Testis (tissue), 2 donors: ENCODE results near the gene CIB4.

Experiments
- POLR2A ChIP-seq: fragments of 450-650 bp; IDR thresholded peaks from one replicate; pipeline ENCODE4 v1.6.1; 2017; ENCODE audit warnings: antibody characterized with exemption, mild to moderate bottlenecking, moderate library complexity
- TF ChIP-seq, protein P1 (sequence below), 3 experiments: fragments of 450-650 bp in 2 of 3; fragments of 200-600 bp in 1 of 3; sonication (generic) in 1 of 3; IDR thresholded peaks; one replicate each; pipeline ENCODE4 v1.5.1; 2016 to 2019; ENCODE audit warnings: antibody characterized with exemption in 3 of 3, mild to moderate bottlenecking in 2 of 3, moderate library complexity in 1 of 3

- no peak for TF ChIP-seq POLR2A
- TF ChIP-seq, protein P1, sequence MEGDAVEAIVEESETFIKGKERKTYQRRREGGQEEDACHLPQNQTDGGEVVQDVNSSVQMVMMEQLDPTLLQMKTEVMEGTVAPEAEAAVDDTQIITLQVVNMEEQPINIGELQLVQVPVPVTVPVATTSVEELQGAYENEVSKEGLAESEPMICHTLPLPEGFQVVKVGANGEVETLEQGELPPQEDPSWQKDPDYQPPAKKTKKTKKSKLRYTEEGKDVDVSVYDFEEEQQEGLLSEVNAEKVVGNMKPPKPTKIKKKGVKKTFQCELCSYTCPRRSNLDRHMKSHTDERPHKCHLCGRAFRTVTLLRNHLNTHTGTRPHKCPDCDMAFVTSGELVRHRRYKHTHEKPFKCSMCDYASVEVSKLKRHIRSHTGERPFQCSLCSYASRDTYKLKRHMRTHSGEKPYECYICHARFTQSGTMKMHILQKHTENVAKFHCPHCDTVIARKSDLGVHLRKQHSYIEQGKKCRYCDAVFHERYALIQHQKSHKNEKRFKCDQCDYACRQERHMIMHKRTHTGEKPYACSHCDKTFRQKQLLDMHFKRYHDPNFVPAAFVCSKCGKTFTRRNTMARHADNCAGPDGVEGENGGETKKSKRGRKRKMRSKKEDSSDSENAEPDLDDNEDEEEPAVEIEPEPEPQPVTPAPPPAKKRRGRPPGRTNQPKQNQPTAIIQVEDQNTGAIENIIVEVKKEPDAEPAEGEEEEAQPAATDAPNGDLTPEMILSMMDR (IDR thresholded peaks at IDR 0.05) = no peak
Observed at GRCh38 chr2:26542676-26543505, 98.3 kb downstream of the CIB4 start.
